Measurements from ENCODE around the gene CENPC.
"Not testable (repeated sequence)": the region's sequence is repeated elsewhere in the genome, so short reads cannot be mapped to it uniquely, and the experiment has no call there.

Gene CENPC

DNA sequence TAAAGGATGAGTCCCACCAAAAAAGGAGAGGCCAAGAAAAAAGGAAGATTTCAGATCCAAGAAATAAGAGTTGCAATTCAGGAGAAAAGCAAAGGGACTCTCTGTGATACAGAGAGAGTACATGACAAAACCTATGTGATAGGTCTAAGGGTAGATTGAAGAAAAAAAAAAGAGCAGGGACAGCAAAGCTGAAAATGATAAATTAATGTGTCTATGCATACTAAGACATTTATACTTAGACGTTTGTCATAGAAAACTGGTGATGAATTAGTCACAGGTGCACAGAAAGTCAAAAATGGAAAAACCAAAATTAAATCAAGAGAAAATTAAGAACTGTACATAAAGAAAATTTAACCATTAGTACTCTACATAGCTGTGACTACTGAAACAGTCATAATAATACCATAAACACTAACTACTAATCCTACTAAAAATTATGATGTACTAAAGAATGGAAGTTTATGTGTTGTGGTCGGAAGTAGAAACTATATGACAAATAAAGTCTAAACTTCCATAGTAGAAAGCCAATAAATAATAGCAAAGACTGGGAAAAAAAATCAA is 9.9 kb downstream of the CENPC start:
- no peak overlapping the region for H3K4me3 ChIP-seq (ENCODE audit: low read depth in 1 of 2, low read length in 1 of 2)
- no peaks in the 10 kb centered on the region for H3K9me3 ChIP-seq
- TF ChIP-seq, protein P1, sequence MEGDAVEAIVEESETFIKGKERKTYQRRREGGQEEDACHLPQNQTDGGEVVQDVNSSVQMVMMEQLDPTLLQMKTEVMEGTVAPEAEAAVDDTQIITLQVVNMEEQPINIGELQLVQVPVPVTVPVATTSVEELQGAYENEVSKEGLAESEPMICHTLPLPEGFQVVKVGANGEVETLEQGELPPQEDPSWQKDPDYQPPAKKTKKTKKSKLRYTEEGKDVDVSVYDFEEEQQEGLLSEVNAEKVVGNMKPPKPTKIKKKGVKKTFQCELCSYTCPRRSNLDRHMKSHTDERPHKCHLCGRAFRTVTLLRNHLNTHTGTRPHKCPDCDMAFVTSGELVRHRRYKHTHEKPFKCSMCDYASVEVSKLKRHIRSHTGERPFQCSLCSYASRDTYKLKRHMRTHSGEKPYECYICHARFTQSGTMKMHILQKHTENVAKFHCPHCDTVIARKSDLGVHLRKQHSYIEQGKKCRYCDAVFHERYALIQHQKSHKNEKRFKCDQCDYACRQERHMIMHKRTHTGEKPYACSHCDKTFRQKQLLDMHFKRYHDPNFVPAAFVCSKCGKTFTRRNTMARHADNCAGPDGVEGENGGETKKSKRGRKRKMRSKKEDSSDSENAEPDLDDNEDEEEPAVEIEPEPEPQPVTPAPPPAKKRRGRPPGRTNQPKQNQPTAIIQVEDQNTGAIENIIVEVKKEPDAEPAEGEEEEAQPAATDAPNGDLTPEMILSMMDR (IDR thresholded peaks at IDR 0.05), result no peak
- H3K27me3 ChIP-seq, result no peaks in the 10 kb centered on the region
- H3K27ac ChIP-seq, result no peak overlapping the region
- peaks cover 61% of the 10 kb centered on the region for H3K36me3 ChIP-seq
- H3K4me1 ChIP-seq (ENCODE audit: control insufficient read depth in 1 of 2, insufficient read depth in 1 of 2, low read depth in 1 of 2, low read length in 1 of 2), result no peaks in the 10 kb centered on the region

DNA sequence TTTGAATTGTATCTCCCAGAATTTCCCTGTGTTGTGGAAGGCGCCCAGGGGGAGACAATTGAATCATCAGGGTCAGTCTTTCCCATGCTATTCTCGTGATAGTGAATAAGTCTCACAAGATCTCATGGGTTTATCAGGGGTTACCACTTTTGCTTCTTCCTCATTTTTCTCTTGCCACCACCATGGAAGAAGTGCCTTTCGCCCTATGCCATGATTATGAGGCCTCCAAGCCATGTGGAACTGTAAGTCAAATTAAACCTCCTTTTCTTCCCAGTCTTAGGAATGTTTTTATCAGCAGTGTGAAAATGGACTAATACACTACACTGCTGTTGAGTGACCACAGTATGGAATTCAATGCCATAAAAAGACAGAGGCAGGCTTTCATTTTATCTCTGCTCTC is 12.2 kb downstream of the CENPC start:
- TF ChIP-seq, protein P1 (IDR thresholded peaks at IDR 0.05), result no peak
- Histone ChIP-seq H3K27me3 (no peaks in the 10 kb centered on the region), H3K4me1 (ENCODE audit: control insufficient read depth in 1 of 2, insufficient read depth in 1 of 2, low read depth in 1 of 2, low read length in 1 of 2) (no peaks in the 10 kb centered on the region), H3K27ac (no peak overlapping the region), H3K36me3 (peaks cover 49% of the 10 kb centered on the region), H3K4me3 (ENCODE audit: low read depth in 1 of 2, low read length in 1 of 2) (no peak overlapping the region), H3K9me3 (no peaks in the 10 kb centered on the region)

DNA sequence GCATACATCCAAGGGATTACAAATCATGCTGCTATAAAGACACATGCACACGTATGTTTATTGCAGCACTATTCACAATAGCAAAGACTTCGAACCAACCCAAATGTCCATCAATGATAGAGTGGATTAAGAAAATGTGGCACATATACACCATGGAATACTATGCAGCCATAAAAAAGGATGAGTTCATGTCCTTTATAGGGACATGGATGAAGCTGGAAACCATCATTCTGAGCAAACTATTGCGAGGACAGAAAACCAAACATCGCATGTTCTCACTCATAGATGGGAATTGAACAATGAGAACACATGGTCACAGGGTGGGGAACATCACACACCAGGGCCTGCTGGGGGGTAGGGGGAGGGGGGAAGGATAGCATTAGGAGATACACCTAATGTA is 12.9 kb downstream of the CENPC start:
- H3K27me3 ChIP-seq; H3K4me3 ChIP-seq (ENCODE audit: low read depth in 1 of 2, low read length in 1 of 2); H3K27ac ChIP-seq; H3K4me1 ChIP-seq (ENCODE audit: control insufficient read depth in 1 of 2, insufficient read depth in 1 of 2, low read depth in 1 of 2, low read length in 1 of 2); H3K9me3 ChIP-seq: not testable (repeated sequence)
- peaks cover 45% of the 10 kb centered on the region for H3K36me3 ChIP-seq

DNA sequence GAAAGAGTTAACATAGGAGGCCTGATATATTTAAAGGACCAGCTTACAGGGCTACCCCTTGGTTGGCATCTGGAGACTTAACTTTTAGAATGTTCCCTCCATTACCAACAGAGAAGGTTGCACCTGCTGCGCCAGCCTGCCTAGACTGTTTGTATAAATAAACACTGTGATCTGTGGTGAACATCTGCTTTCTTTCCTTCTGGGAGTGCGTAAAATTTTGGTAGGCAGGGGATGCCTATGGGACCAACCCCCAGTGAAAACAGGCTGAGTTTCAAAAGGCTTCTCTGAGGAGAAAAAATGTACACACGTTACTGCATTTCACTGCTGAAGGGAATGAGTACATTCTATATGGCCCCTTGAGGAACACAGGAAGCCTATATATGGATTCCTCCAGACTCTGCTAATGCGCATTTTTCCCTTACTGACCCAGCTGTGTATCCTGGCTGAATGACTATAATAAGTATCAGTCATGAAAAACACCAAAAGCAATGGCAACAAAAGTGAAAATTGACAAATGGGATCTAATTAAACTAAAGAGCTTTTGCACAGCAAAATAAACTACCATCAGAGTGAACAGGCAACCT is 13.8 kb downstream of the CENPC start:
- peaks cover 41% of the 10 kb centered on the region for H3K36me3 ChIP-seq
- no peaks in the 10 kb centered on the region for H3K9me3 ChIP-seq
- TF ChIP-seq, protein P1 (IDR thresholded peaks at IDR 0.05), result no peak
- H3K27ac ChIP-seq, result no peak overlapping the region
- H3K27me3 ChIP-seq, result no peaks in the 10 kb centered on the region
- no peak overlapping the region for H3K4me3 ChIP-seq (ENCODE audit: low read depth in 1 of 2, low read length in 1 of 2)
- H3K4me1 ChIP-seq (ENCODE audit: control insufficient read depth in 1 of 2, insufficient read depth in 1 of 2, low read depth in 1 of 2, low read length in 1 of 2), result no peaks in the 10 kb centered on the region

- H3K4me3 ChIP-seq (ENCODE audit: low read depth in 1 of 2, low read length in 1 of 2); H3K27me3 ChIP-seq; H3K9me3 ChIP-seq; H3K4me1 ChIP-seq (ENCODE audit: control insufficient read depth in 1 of 2, insufficient read depth in 1 of 2, low read depth in 1 of 2, low read length in 1 of 2); H3K27ac ChIP-seq: not testable (repeated sequence)
- H3K36me3 ChIP-seq, result peaks cover 11% of the 10 kb centered on the region
Measured at GRCh38 chr4:67524140-67524539, 21.2 kb downstream of the CENPC start.

DNA sequence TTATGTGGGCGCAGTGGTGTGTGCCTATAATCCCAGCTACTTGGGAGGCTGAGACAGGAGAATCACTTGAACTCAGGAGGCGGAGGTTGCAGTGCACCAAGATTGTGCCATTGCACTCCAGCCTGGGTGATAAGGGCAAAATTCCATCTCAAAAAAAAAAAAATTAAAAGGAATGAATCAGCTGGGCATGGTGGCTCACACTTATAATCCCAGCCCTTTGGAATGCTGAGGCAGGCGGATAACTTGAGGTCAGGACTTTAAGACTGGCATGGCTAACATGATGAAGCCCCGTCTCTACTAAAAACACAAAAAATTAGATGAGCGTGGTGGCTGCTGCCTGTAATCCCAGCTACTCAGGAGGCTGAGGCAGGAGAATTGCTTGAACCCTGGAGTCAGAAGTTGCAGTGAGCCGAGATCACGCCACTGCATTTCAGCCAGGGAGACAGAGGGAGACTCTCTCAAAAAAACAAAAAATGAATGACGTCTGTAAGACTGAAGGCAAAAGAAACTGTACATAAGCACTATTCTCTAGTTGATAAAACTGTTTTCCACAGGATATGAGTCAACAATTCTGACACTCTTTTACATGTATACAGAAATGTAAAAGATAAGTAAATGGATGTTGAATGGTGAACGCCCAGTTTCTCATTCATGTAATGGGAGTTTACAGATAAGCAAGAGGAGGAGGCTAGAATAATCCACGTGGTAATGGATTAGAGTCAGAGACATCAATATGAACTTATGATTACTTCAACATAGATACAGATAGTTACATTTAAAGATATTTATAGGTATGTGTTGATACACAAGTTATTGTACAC is 22.2 kb downstream of the CENPC start:
- Histone ChIP-seq H3K27ac (no peak overlapping the region), H3K9me3 (no peaks in the 10 kb centered on the region), H3K27me3 (no peaks in the 10 kb centered on the region), H3K4me3 (ENCODE audit: low read depth in 1 of 2, low read length in 1 of 2) (no peak overlapping the region), H3K4me1 (ENCODE audit: control insufficient read depth in 1 of 2, insufficient read depth in 1 of 2, low read depth in 1 of 2, low read length in 1 of 2) (no peaks in the 10 kb centered on the region), H3K36me3 (peaks cover 16% of the 10 kb centered on the region)
- TF ChIP-seq, protein P1 (IDR thresholded peaks at IDR 0.05), result no peak
